ENCODE data around the gene NOXA1.

DNA sequence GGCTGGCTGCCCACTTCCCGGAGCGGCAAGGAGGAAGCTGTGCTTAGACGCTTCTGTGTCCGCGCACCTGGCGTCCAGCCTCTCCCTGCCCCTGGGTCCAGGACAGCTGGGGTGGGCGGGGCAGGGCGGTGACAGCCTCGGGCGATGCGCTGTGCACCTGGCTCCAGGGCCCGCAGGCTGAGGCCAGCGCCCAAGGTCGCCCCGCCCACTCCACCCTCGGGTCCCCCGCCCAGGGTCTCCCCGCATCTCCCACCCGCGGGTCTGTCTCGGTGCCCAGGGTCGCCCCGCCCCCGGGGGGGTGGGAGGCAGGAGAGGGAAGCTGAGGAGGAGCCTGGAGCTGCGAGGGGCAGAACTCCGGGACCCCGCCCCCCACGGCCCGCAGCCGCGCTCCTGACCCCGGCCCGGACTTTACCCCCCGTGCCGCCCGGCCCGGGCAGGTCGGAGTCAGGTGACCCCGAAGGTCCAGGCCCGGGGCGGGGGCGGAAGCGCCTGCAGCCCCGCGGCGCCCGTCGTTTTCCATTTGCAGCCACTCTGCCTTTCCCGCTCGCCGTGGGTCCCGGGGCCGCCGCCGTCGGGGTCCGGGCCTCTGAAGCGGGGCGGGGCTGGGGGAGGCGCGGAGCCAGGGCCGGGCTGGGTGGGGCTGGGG lies 18.2 kb downstream of the NOXA1 start, which contains the start of gene ENTPD8:
- TF ChIP-seq POLR2A (IDR thresholded peaks at IDR 0.05; ENCODE audit: low read depth, low read length) (no peak), SPI1 (IDR thresholded peaks at IDR 0.05; ENCODE audit: low read depth, low read length) (no peak)

Data from GM12891 (cell line).